ENCODE data around the gene KCNH1.

KCNH1 gene

GRCh38 chr1:211036381-211037060 is 97.4 kb downstream of the KCNH1 start:
- no peaks in the 10 kb centered on the region for H3K9me3 ChIP-seq (ENCODE audit: control insufficient read depth, insufficient read depth, low read depth, low read length)
- CTCF ChIA-PET: interaction anchor here (0.5 kb wide), 1 partner anchor 10 kb away, joined by 3 read pairs; no protein-coding TSS in a partner anchor
- POLR2A ChIA-PET: no interaction called here
- no peak overlapping the region for H3K27ac ChIP-seq (ENCODE audit: extremely low read depth, low read depth, low read length)
- H3K4me3 ChIP-seq (ENCODE audit: low read depth, low read length): no peak overlapping the region
- H3K36me3 ChIP-seq (ENCODE audit: control insufficient read depth in 2 of 2, insufficient read depth in 1 of 2, low read length in 2 of 2): no peaks in the 10 kb centered on the region
- no peaks in the 10 kb centered on the region for H3K4me1 ChIP-seq (ENCODE audit: control insufficient read depth, insufficient read depth, low read length)
- TF ChIP-seq ZNF529 (tag by site-specific recombination; IDR thresholded peaks at IDR 0.05; ENCODE audit: insufficient replicate concordance): no peak
- 0 out of 2 replicates have a peak, but pooled peaks have one; percentile 27 for TF ChIP-seq ZNF335 (tag by site-specific recombination; conservative IDR thresholded peaks at IDR 0.05)
- no peak for TF ChIP-seq ZNF777 (tag by site-specific recombination; IDR thresholded peaks at IDR 0.05; ENCODE audit: borderline replicate concordance)

GRCh38 chr1:211035821-211036380 is 98.0 kb downstream of the KCNH1 start:
- Histone ChIP-seq H3K4me3 (ENCODE audit: low read depth, low read length) (no peak overlapping the region), H3K9me3 (ENCODE audit: control insufficient read depth, insufficient read depth, low read depth, low read length) (no peaks in the 10 kb centered on the region), H3K27ac (ENCODE audit: extremely low read depth, low read depth, low read length) (no peak overlapping the region), H3K4me1 (ENCODE audit: control insufficient read depth, insufficient read depth, low read length) (no peaks in the 10 kb centered on the region), H3K36me3 (ENCODE audit: control insufficient read depth in 2 of 2, insufficient read depth in 1 of 2, low read length in 2 of 2) (no peaks in the 10 kb centered on the region)
- ChIA-PET POLR2A (no interaction called here), CTCF (no interaction called here)
- TF ChIP-seq ZNF585B (tag by site-specific recombination; IDR thresholded peaks at IDR 0.05) (no peak), ZNF404 (tag by site-specific recombination; IDR thresholded peaks at IDR 0.05) (no peak), ZNF2 (tag by site-specific recombination; IDR thresholded peaks at IDR 0.05) (no peak), ZBTB26 (tag by site-specific recombination; optimal IDR thresholded peaks at IDR 0.05) (no peak), BCL11B (tag by site-specific recombination; IDR thresholded peaks at IDR 0.05; ENCODE audit: low read depth) (no peak), ZNF704 (tag by site-specific recombination; IDR thresholded peaks at IDR 0.05) (no peak), ZNF211 (tag by site-specific recombination; IDR thresholded peaks at IDR 0.05; ENCODE audit: low read depth) (no peak), ZNF391 (tag by site-specific recombination; IDR thresholded peaks at IDR 0.05; ENCODE audit: borderline replicate concordance, low read depth) (no peak), TSHZ1 (tag by site-specific recombination; IDR thresholded peaks at IDR 0.05; ENCODE audit: borderline replicate concordance) (no peak), KLF9 (tag by site-specific recombination; IDR thresholded peaks at IDR 0.05; ENCODE audit: low read depth) (no peak), ZNF280C (tag by site-specific recombination; IDR thresholded peaks at IDR 0.05) (no peak), ZNF555 (tag by site-specific recombination; conservative IDR thresholded peaks at IDR 0.05) (no peak), HOXA7 (CRISPR knock-in tag; IDR thresholded peaks at IDR 0.05; ENCODE audit: borderline replicate concordance) (no peak), ZNF600 (tag by site-specific recombination; IDR thresholded peaks at IDR 0.05) (no peak), ZNF645 (tag by site-specific recombination; IDR thresholded peaks at IDR 0.05) (no peak), ZNF580 (tag by site-specific recombination; IDR thresholded peaks at IDR 0.05) (no peak)

All from HEK293 (cell line).